Fibroblast of the aortic adventitia (primary cell): ENCODE data around the gene IRGC. TPM values are rescaled to one million over a fixed set of nuclear protein-coding genes. Genes with fewer than 3 reads are reported as not detected.
A peak's percentile ranks its signal among the peaks of the same experiment; 100 is the strongest.

ENCODE experiments used
- DNase-seq: peaks from one replicate; pipeline ENCODE4 v3.0.0-alpha.2; 2010; ENCODE audit warnings: low read depth
- H3K4me3 ChIP-seq: 2 replicates; pipeline ENCODE4 v1.5.1; 2011; ENCODE audit warnings: low read depth, mild to moderate bottlenecking, control low read depth, low read length, moderate library complexity
- total RNA-seq: library from RNA; depleted of rRNA; stranded (reverse); fragments of >200 nt; gene quantifications from 2 replicates; pipeline ENCODE4 v1.2.3, GENCODE V29; 2012; ENCODE audit warnings: low replicate concordance
- TF ChIP-seq, protein P1 (sequence below): IDR thresholded peaks from 2 replicates; pipeline ENCODE4 v1.5.1; 2011; ENCODE audit warnings: mild to moderate bottlenecking, low read length, control low read depth, inconsistent platforms; ENCODE audit not compliant: insufficient read depth

Gene IRGC
- total RNA-seq, 1 donor, result not detected

- H3K4me3 ChIP-seq, result no peak overlapping the region
- TF ChIP-seq, protein P1, sequence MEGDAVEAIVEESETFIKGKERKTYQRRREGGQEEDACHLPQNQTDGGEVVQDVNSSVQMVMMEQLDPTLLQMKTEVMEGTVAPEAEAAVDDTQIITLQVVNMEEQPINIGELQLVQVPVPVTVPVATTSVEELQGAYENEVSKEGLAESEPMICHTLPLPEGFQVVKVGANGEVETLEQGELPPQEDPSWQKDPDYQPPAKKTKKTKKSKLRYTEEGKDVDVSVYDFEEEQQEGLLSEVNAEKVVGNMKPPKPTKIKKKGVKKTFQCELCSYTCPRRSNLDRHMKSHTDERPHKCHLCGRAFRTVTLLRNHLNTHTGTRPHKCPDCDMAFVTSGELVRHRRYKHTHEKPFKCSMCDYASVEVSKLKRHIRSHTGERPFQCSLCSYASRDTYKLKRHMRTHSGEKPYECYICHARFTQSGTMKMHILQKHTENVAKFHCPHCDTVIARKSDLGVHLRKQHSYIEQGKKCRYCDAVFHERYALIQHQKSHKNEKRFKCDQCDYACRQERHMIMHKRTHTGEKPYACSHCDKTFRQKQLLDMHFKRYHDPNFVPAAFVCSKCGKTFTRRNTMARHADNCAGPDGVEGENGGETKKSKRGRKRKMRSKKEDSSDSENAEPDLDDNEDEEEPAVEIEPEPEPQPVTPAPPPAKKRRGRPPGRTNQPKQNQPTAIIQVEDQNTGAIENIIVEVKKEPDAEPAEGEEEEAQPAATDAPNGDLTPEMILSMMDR, result no peak
- DNase-seq, result no peak
Measured at GRCh38 chr19:43767316-43767715, 51.4 kb downstream of the IRGC start.

DNA sequence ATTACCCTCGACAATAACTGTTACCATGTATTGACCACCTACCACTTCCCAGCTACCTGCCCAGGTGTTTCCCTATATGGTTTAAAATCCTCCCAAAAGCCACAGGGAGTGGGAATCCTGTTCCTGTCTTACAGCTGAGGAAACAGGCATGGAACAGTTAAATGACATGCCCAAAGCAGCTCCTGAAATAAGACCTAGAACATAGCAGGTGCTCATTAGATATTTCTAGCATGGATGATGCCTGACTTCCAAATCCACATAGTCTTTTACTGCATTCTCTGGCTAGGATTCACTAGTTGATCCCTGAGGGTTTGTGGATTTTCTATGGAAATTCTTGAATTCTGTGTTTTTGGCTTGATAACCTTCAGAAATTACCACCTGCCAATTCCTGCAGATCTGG is 51.9 kb downstream of the IRGC start:
- TF ChIP-seq, protein P1, result no peak
- H3K4me3 ChIP-seq, result no peak overlapping the region
- DNase-seq, result peak; percentile 34

GRCh38 chr19:43768273-43769050 is 52.6 kb downstream of the IRGC start:
- TF ChIP-seq, protein P1, result no peak
- H3K4me3 ChIP-seq, result no peak overlapping the region
- DNase-seq, result peak; percentile 28

GRCh38 chr19:43769256-43769655 is 53.4 kb downstream of the IRGC start:
- TF ChIP-seq, protein P1, result no peak
- no peak overlapping the region for H3K4me3 ChIP-seq
- DNase-seq, result no peak

Other genes with a start within 250 kb of the IRGC start
- 8.0 and 11.4 TPM in 2 replicates for gene PHLDB3, start 211.3 kb upstream of the IRGC start, total RNA-seq
- gene ETHE1, start 188.9 kb upstream of the IRGC start, total RNA-seq, result 11.3 and 78.2 TPM in 2 replicates
- gene ZNF575, start 182.9 kb upstream of the IRGC start, total RNA-seq, result 0.63 TPM in 1 of 2 replicates, not detected in the other
- 23.5 and 32.9 TPM in 2 replicates for gene XRCC1, start 140.5 kb upstream of the IRGC start, total RNA-seq
- gene PINLYP, start 140.3 kb upstream of the IRGC start, total RNA-seq, result 6.4 and 7.4 TPM in 2 replicates
- 17.5 and 32.3 TPM in 2 replicates for gene IRGQ, start 119.9 kb upstream of the IRGC start, total RNA-seq
- gene ZNF576, start 119.5 kb upstream of the IRGC start, total RNA-seq, result 10.0 and 10.3 TPM in 2 replicates
- gene SRRM5, start 104.0 kb upstream of the IRGC start, total RNA-seq, result 0.09 TPM in 1 of 2 replicates, not detected in the other
- 14.0 and 34.8 TPM in 2 replicates for gene ZNF428, start 96.4 kb upstream of the IRGC start, total RNA-seq
- gene CADM4, start 76.2 kb upstream of the IRGC start, total RNA-seq, result 0.27 and 1.1 TPM in 2 replicates
- 46.3 and 73.6 TPM in 2 replicates for gene PLAUR, start 45.9 kb upstream of the IRGC start, total RNA-seq
- gene SMG9, start 38.9 kb downstream of the IRGC start, total RNA-seq, result 18.6 and 25.0 TPM in 2 replicates
- gene KCNN4, start 64.9 kb downstream of the IRGC start, total RNA-seq, result 1.2 and 39.9 TPM in 2 replicates
- 0.72 and 1.1 TPM in 2 replicates for gene LYPD5, start 86.4 kb downstream of the IRGC start, total RNA-seq
- gene ZNF283, start 111.2 kb downstream of the IRGC start, total RNA-seq, result 12.5 and 29.9 TPM in 2 replicates
- 4.1 and 4.6 TPM in 2 replicates for gene ZNF404, start 167.9 kb downstream of the IRGC start, total RNA-seq
- 5.6 and 18.6 TPM in 2 replicates for gene ZNF45, start 219.2 kb downstream of the IRGC start, total RNA-seq
- gene ZNF221, start 235.2 kb downstream of the IRGC start, total RNA-seq, result 4.9 and 8.7 TPM in 2 replicates